Measurements from ENCODE around the gene MCEMP1.

- TF ChIP-seq, protein P1, sequence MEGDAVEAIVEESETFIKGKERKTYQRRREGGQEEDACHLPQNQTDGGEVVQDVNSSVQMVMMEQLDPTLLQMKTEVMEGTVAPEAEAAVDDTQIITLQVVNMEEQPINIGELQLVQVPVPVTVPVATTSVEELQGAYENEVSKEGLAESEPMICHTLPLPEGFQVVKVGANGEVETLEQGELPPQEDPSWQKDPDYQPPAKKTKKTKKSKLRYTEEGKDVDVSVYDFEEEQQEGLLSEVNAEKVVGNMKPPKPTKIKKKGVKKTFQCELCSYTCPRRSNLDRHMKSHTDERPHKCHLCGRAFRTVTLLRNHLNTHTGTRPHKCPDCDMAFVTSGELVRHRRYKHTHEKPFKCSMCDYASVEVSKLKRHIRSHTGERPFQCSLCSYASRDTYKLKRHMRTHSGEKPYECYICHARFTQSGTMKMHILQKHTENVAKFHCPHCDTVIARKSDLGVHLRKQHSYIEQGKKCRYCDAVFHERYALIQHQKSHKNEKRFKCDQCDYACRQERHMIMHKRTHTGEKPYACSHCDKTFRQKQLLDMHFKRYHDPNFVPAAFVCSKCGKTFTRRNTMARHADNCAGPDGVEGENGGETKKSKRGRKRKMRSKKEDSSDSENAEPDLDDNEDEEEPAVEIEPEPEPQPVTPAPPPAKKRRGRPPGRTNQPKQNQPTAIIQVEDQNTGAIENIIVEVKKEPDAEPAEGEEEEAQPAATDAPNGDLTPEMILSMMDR (conservative IDR thresholded peaks at IDR 0.05; ENCODE audit: low read depth, low read length) = no peak
- TF ChIP-seq EZH2 (IDR thresholded peaks at IDR 0.05; ENCODE audit: borderline replicate concordance, low read depth, low read length, poor library complexity, severe bottlenecking) = no peak
These were observed 6.1 kb upstream of the MCEMP1 start for GRCh38 chr19:7670790-7671189.

Data from A673 (cell line).